ENCODE data around the gene KCNIP2. TPM values are rescaled to one million over a fixed set of nuclear protein-coding genes. Genes with fewer than 3 reads are reported as not detected.

The KCNIP2 gene
- total RNA-seq, 1 experiment from 2014 or later = 3.0 TPM

DNA sequence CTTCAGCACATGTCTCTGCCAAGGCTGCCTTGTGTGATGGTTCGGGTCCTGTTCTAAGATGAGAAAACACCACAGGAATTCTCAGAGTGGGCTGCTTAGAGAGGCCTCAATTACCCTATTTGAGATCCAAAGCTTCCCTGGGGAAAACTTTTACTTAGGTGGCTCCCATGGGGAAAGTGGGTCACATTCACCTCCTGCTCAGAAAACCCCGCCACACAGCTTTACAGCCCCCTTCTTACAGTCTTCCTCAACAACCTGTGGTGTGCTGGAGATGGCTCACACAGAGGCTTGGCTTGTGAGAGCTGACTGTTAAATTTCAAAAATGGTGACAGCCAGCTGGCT is 36.6 kb upstream of the KCNIP2 start:
- no peaks in the 10 kb centered on the region for H3K9me3 ChIP-seq (ENCODE audit: control insufficient read depth, low read depth, low read length)
- H3K14ac ChIP-seq (ENCODE audit: insufficient read depth, low read length) = no peak overlapping the region
- H3K27me3 ChIP-seq (ENCODE audit: insufficient read depth, low read length) = no peaks in the 10 kb centered on the region
- no peaks in the 10 kb centered on the region for H3K27me3 Mint-ChIP-seq (ENCODE audit: low read depth)
- H4K91ac ChIP-seq (ENCODE audit: insufficient read length, low read depth, low read length) = no peak overlapping the region
- H4K20me1 ChIP-seq (ENCODE audit: control insufficient read depth, insufficient read depth, insufficient read length) = no peaks in the 10 kb centered on the region
- H3K27ac ChIP-seq (ENCODE audit: insufficient read length, low read depth, low read length) = no peak overlapping the region
- no peak overlapping the region for H2BK5ac ChIP-seq (ENCODE audit: insufficient read length, low read length)
- no peak overlapping the region for H3K4me2 ChIP-seq (ENCODE audit: insufficient read depth, insufficient read length, low read length)
- H2AK5ac ChIP-seq (ENCODE audit: insufficient read length, low read length) = no peak overlapping the region
- H3K9ac ChIP-seq (ENCODE audit: extremely low read depth, insufficient read length, low read length) = no peak overlapping the region
- H2BK12ac ChIP-seq (ENCODE audit: insufficient read length, low read depth, low read length) = no peak overlapping the region
- H3T11ph ChIP-seq (ENCODE audit: low read length) = no peak overlapping the region
- H3K79me1 ChIP-seq (ENCODE audit: insufficient read depth, low read depth, low read length, poor library complexity, severe bottlenecking) = no peaks in the 10 kb centered on the region
- no peaks in the 10 kb centered on the region for H3K9me3 Mint-ChIP-seq
- no peak overlapping the region for H2BK15ac ChIP-seq (ENCODE audit: low read depth, low read length)
- no peaks in the 10 kb centered on the region for H3K23me2 ChIP-seq (ENCODE audit: insufficient read length, low read depth, low read length, poor library complexity, severe bottlenecking)
- H3K4ac ChIP-seq (ENCODE audit: low read depth, low read length) = no peak overlapping the region
- peak overlapping the region in 1 of 3 experiments; percentile 15; a peak in 3 of 7 replicates for H3K27ac Mint-ChIP-seq
- H2BK120ac ChIP-seq (ENCODE audit: low read depth, low read length, poor library complexity, severe bottlenecking) = no peak overlapping the region
- no CpG with 5 or more reads among the region's 2 CpGs for WGBS (ENCODE audit: extremely low coverage, insufficient read length, low lambda C conversion rate)
- no peaks in the 10 kb centered on the region for H3K36me3 Mint-ChIP-seq (ENCODE audit: insufficient read depth in 1 of 3, low read depth in 3 of 3)
- no peaks in the 10 kb centered on the region for H3K79me2 ChIP-seq (ENCODE audit: insufficient read depth, low read length)
- H4K5ac ChIP-seq (ENCODE audit: insufficient read length, low read depth, low read length) = no peak overlapping the region
- H3K56ac ChIP-seq (ENCODE audit: insufficient read length, low read depth, low read length) = no peak overlapping the region
- H3K23ac ChIP-seq (ENCODE audit: insufficient read length, low read depth, low read length) = no peak overlapping the region
- H4K8ac ChIP-seq (replicated peaks; ENCODE audit: insufficient read length, low read depth, low read length) = no peak overlapping the region
- H3K18ac ChIP-seq (ENCODE audit: insufficient read length, low read depth, low read length) = no peak overlapping the region
- no peak for DNase-seq
- TF ChIP-seq CTCF (conservative IDR thresholded peaks at IDR 0.05) = no peak
- H2AFZ ChIP-seq (ENCODE audit: low read length) = no peak overlapping the region
- H2BK20ac ChIP-seq (ENCODE audit: low read depth, low read length, poor library complexity, severe bottlenecking) = no peak overlapping the region
- no peak overlapping the region for H3K4me3 Mint-ChIP-seq
- no peaks in the 10 kb centered on the region; the same call in 1 of the 2 replicates for H3K4me1 ChIP-seq (ENCODE audit: insufficient read depth, low read length)
- peaks cover 3 to 24% of the 10 kb centered on the region in 2 experiments for H3K4me1 Mint-ChIP-seq

Data from H9 (cell line).